ENCODE results near the gene FLRT2. TPM values are rescaled to one million over a fixed set of nuclear protein-coding genes. Genes with fewer than 3 reads are reported as not detected.
A peak's percentile ranks its signal among the peaks of the same experiment; 100 is the strongest.

FLRT2 gene
- 17.3 and 20.8 TPM in 2 replicates for polyA plus RNA-seq (2011; rRNA removed)
- polyA minus RNA-seq (2011; rRNA and poly(A)+ RNA removed), result 45.7 and 58.6 TPM in 2 replicates

GRCh38 chr14:85529803-85530574 is at the start of gene FLRT2:
Gene FLRT2 (plus strand): TSS chr14:85530144. CDS start chr14:85621515, 91,371 bp downstream.
- peak within 1 kb of the TSS; percentile 82 for H3K4me3 ChIP-seq (ENCODE audit: low read depth, low read length)
- no peak for TF ChIP-seq CTCF (IDR thresholded peaks at IDR 0.05; ENCODE audit: low read depth, low read length)
- H3K27me3 ChIP-seq (ENCODE audit: control insufficient read depth, insufficient read depth, low read length), result no peaks in the 10 kb centered on the region
- no peak for DNase-seq (ENCODE audit: low read depth, low spot score)
- H3K9me3 ChIP-seq (ENCODE audit: control insufficient read depth, insufficient read depth, low read length), result no peaks in the 10 kb centered on the region; the same call in 1 of the 2 replicates
- H3K27ac ChIP-seq (ENCODE audit: low read depth, low read length), result peak within 1 kb of the TSS; percentile 73
- CTCF ChIA-PET, result interaction anchor here (0.7 to 3.7 kb wide), 5 partner anchors 12 to 1597 kb away, joined by 3 to 16 read pairs (median 6); no protein-coding TSS in a partner anchor
- POLR2A ChIA-PET, result interaction anchor here (1.0 to 1.6 kb wide), 2 partner anchors 58 to 216 kb away, joined by 3 to 4 read pairs; no protein-coding TSS in a partner anchor

- Histone ChIP-seq H3K4me3 (ENCODE audit: low read depth, low read length) (no peak overlapping the region), H3K9me3 (ENCODE audit: control insufficient read depth, insufficient read depth, low read length) (no peaks in the 10 kb centered on the region), H3K27me3 (ENCODE audit: control insufficient read depth, insufficient read depth, low read length) (no peaks in the 10 kb centered on the region), H3K27ac (ENCODE audit: low read depth, low read length) (no peak overlapping the region)
- POLR2A ChIA-PET, result no interaction called here
- CTCF ChIA-PET, result no interaction called here
- TF ChIP-seq CTCF (IDR thresholded peaks at IDR 0.05; ENCODE audit: low read depth, low read length), result no peak
- DNase-seq (ENCODE audit: low read depth, low spot score), result no peak
Observed at GRCh38 chr14:85481471-85481870, 48.5 kb upstream of the FLRT2 start.

- DNase-seq (ENCODE audit: low read depth, low spot score), result no peak
- ChIA-PET CTCF (no interaction called here), POLR2A (no interaction called here)
- Histone ChIP-seq H3K4me3 (ENCODE audit: low read depth, low read length) (no peak overlapping the region), H3K27me3 (ENCODE audit: control insufficient read depth, insufficient read depth, low read length) (no peaks in the 10 kb centered on the region), H3K27ac (ENCODE audit: low read depth, low read length) (no peak overlapping the region), H3K9me3 (ENCODE audit: control insufficient read depth, insufficient read depth, low read length) (no peaks in the 10 kb centered on the region)
- TF ChIP-seq CTCF (IDR thresholded peaks at IDR 0.05; ENCODE audit: low read depth, low read length), result no peak
Observed at GRCh38 chr14:85482552-85482951, 47.4 kb upstream of the FLRT2 start.

- H3K27me3 ChIP-seq (ENCODE audit: control insufficient read depth, insufficient read depth, low read length), result no peaks in the 10 kb centered on the region
- CTCF ChIA-PET, result no interaction called here
- H3K4me3 ChIP-seq (ENCODE audit: low read depth, low read length), result no peak overlapping the region
- POLR2A ChIA-PET, result no interaction called here
- no peak for TF ChIP-seq CTCF (IDR thresholded peaks at IDR 0.05; ENCODE audit: low read depth, low read length)
- no peak overlapping the region for H3K27ac ChIP-seq (ENCODE audit: low read depth, low read length)
- H3K9me3 ChIP-seq (ENCODE audit: control insufficient read depth, insufficient read depth, low read length), result no peaks in the 10 kb centered on the region
- no peak for DNase-seq (ENCODE audit: low read depth, low spot score)
Observed at GRCh38 chr14:85483037-85483436, 46.9 kb upstream of the FLRT2 start.

- DNase-seq (ENCODE audit: low read depth, low spot score), result no peak
- no peaks in the 10 kb centered on the region for H3K9me3 ChIP-seq (ENCODE audit: control insufficient read depth, insufficient read depth, low read length)
- no peak overlapping the region for H3K27ac ChIP-seq (ENCODE audit: low read depth, low read length)
- ChIA-PET CTCF (no interaction called here), POLR2A (no interaction called here)
- H3K4me3 ChIP-seq (ENCODE audit: low read depth, low read length), result no peak overlapping the region
- no peaks in the 10 kb centered on the region for H3K27me3 ChIP-seq (ENCODE audit: control insufficient read depth, insufficient read depth, low read length)
- TF ChIP-seq CTCF (IDR thresholded peaks at IDR 0.05; ENCODE audit: low read depth, low read length), result no peak
Observed at GRCh38 chr14:85483652-85484051, 46.3 kb upstream of the FLRT2 start.
